ENCODE measurements around the gene CARS1.

Gene CARS1

GRCh38 chr11:3010521-3011275, 46.5 kb downstream of the CARS1 start:
- Histone ChIP-seq H3K4me3 (ENCODE audit: low read length in 2 of 2) (no peak overlapping the region), H3K36me3 (replicated peaks in 1 of 2; ENCODE audit: control insufficient read depth in 2 of 2, insufficient read depth in 2 of 2, low read length in 2 of 2) (peaks cover 52 to 85% of the 10 kb centered on the region in 2 donors), H3K27ac (replicated peaks; ENCODE audit: low read length) (no peak overlapping the region), H3K4ac (ENCODE audit: low read length) (no peak overlapping the region), H3K27me3 (ENCODE audit: control insufficient read depth in 3 of 3, insufficient read depth in 3 of 3, low read depth in 1 of 3, low read length in 3 of 3) (no peaks in the 10 kb centered on the region), H3K4me2 (ENCODE audit: insufficient read depth, low read length, poor library complexity, severe bottlenecking) (no peak overlapping the region), H2BK12ac (ENCODE audit: low read length) (no peak overlapping the region), H3K9me3 (replicated peaks in 1 of 2; ENCODE audit: control insufficient read depth in 2 of 2, insufficient read depth in 1 of 2, low read depth in 1 of 2, low read length in 2 of 2) (peaks cover 0 to 1% of the 10 kb centered on the region in 2 donors), H2BK120ac (ENCODE audit: low read depth, low read length) (no peak overlapping the region), H2BK5ac (ENCODE audit: low read length) (no peak overlapping the region), H2BK15ac (ENCODE audit: low read length) (no peak overlapping the region), H2AK5ac (ENCODE audit: low read depth, low read length) (no peak overlapping the region), H3K14ac (ENCODE audit: low read length) (no peak overlapping the region), H3K23ac (ENCODE audit: low read depth, low read length, poor library complexity) (peak overlapping the region; percentile 55), H3K79me1 (ENCODE audit: low read depth, low read length) (no peaks in the 10 kb centered on the region), H4K91ac (ENCODE audit: low read depth, low read length, poor library complexity) (peak overlapping the region; percentile 30), H4K8ac (ENCODE audit: low read depth, low read length) (peak overlapping the region; percentile 65), H3K4me1 (ENCODE audit: control insufficient read depth in 2 of 2, insufficient read depth in 1 of 2, low read depth in 1 of 2, low read length in 2 of 2) (no peaks in the 10 kb centered on the region), H3K9ac (ENCODE audit: low read depth, low read length, poor library complexity) (no peak overlapping the region), H3K18ac (ENCODE audit: low read length) (no peak overlapping the region), H2AFZ (ENCODE audit: low read length) (no peak overlapping the region)
- no CpG with 5 or more reads among the region's 13 CpGs for WGBS, 2 donors (ENCODE audit: extremely low coverage in 2 of 2, insufficient read length in 2 of 2, insufficient replicate concordance in 1 of 2)
- no peak for DNase-seq (ENCODE audit: low spot score)

GRCh38 chr11:3010004-3010403, 47.2 kb downstream of the CARS1 start:
- Histone ChIP-seq H3K4ac (ENCODE audit: low read length) (no peak overlapping the region), H3K14ac (ENCODE audit: low read length) (no peak overlapping the region), H3K4me3 (ENCODE audit: low read length in 2 of 2) (no peak overlapping the region), H3K23ac (ENCODE audit: low read depth, low read length, poor library complexity) (no peak overlapping the region), H2BK120ac (ENCODE audit: low read depth, low read length) (no peak overlapping the region), H2BK5ac (ENCODE audit: low read length) (no peak overlapping the region), H2BK12ac (ENCODE audit: low read length) (peak overlapping the region; percentile 41), H4K91ac (ENCODE audit: low read depth, low read length, poor library complexity) (no peak overlapping the region), H2BK15ac (ENCODE audit: low read length) (no peak overlapping the region), H4K8ac (ENCODE audit: low read depth, low read length) (peak overlapping the region; percentile 65), H3K9ac (ENCODE audit: low read depth, low read length, poor library complexity) (no peak overlapping the region), H2AFZ (ENCODE audit: low read length) (no peak overlapping the region), H3K18ac (ENCODE audit: low read length) (no peak overlapping the region), H3K27me3 (ENCODE audit: control insufficient read depth in 3 of 3, insufficient read depth in 3 of 3, low read depth in 1 of 3, low read length in 3 of 3) (no peaks in the 10 kb centered on the region), H3K27ac (replicated peaks; ENCODE audit: low read length) (no peak overlapping the region), H2AK5ac (ENCODE audit: low read depth, low read length) (no peak overlapping the region), H3K36me3 (replicated peaks in 1 of 2; ENCODE audit: control insufficient read depth in 2 of 2, insufficient read depth in 2 of 2, low read length in 2 of 2) (peaks cover 45 to 84% of the 10 kb centered on the region in 2 donors), H3K4me2 (ENCODE audit: insufficient read depth, low read length, poor library complexity, severe bottlenecking) (no peak overlapping the region), H3K4me1 (ENCODE audit: control insufficient read depth in 2 of 2, insufficient read depth in 1 of 2, low read depth in 1 of 2, low read length in 2 of 2) (no peaks in the 10 kb centered on the region), H3K79me1 (ENCODE audit: low read depth, low read length) (no peaks in the 10 kb centered on the region), H3K9me3 (replicated peaks in 1 of 2; ENCODE audit: control insufficient read depth in 2 of 2, insufficient read depth in 1 of 2, low read depth in 1 of 2, low read length in 2 of 2) (peaks cover 0 to 1% of the 10 kb centered on the region in 2 donors)
- no CpG with 5 or more reads among the region's 13 CpGs for WGBS, 2 donors (ENCODE audit: extremely low coverage in 2 of 2, insufficient read length in 2 of 2, insufficient replicate concordance in 1 of 2)
- no peak for DNase-seq (ENCODE audit: low spot score)

- H3K18ac ChIP-seq (ENCODE audit: low read length) = no peak overlapping the region
- no peak overlapping the region for H3K4ac ChIP-seq (ENCODE audit: low read length)
- H3K14ac ChIP-seq (ENCODE audit: low read length) = no peak overlapping the region
- no peak overlapping the region for H2BK120ac ChIP-seq (ENCODE audit: low read depth, low read length)
- no CpG with 5 or more reads among the region's 5 CpGs for WGBS, 2 donors (ENCODE audit: extremely low coverage in 2 of 2, insufficient read length in 2 of 2, insufficient replicate concordance in 1 of 2)
- H2BK15ac ChIP-seq (ENCODE audit: low read length) = no peak overlapping the region
- no peak overlapping the region for H2BK5ac ChIP-seq (ENCODE audit: low read length)
- H4K91ac ChIP-seq (ENCODE audit: low read depth, low read length, poor library complexity) = no peak overlapping the region
- no peak for DNase-seq (ENCODE audit: low spot score)
- H3K4me3 ChIP-seq (ENCODE audit: low read length in 2 of 2) = no peak overlapping the region
- H3K27me3 ChIP-seq (ENCODE audit: control insufficient read depth in 3 of 3, insufficient read depth in 3 of 3, low read depth in 1 of 3, low read length in 3 of 3) = no peaks in the 10 kb centered on the region
- no peak overlapping the region for H3K23ac ChIP-seq (ENCODE audit: low read depth, low read length, poor library complexity)
- no peak overlapping the region for H2AK5ac ChIP-seq (ENCODE audit: low read depth, low read length)
- no peak overlapping the region for H2AFZ ChIP-seq (ENCODE audit: low read length)
- no peak overlapping the region for H3K9ac ChIP-seq (ENCODE audit: low read depth, low read length, poor library complexity)
- H3K79me1 ChIP-seq (ENCODE audit: low read depth, low read length) = no peaks in the 10 kb centered on the region
- H3K36me3 ChIP-seq (replicated peaks in 1 of 2; ENCODE audit: control insufficient read depth in 2 of 2, insufficient read depth in 2 of 2, low read length in 2 of 2) = peaks cover 43 to 81% of the 10 kb centered on the region in 2 donors
- H4K8ac ChIP-seq (ENCODE audit: low read depth, low read length) = no peak overlapping the region
- peaks cover 0 to 1% of the 10 kb centered on the region in 2 donors for H3K9me3 ChIP-seq (replicated peaks in 1 of 2; ENCODE audit: control insufficient read depth in 2 of 2, insufficient read depth in 1 of 2, low read depth in 1 of 2, low read length in 2 of 2)
- H3K27ac ChIP-seq (replicated peaks; ENCODE audit: low read length) = no peak overlapping the region
- no peak overlapping the region for H3K4me2 ChIP-seq (ENCODE audit: insufficient read depth, low read length, poor library complexity, severe bottlenecking)
- H2BK12ac ChIP-seq (ENCODE audit: low read length) = no peak overlapping the region
- no peaks in the 10 kb centered on the region for H3K4me1 ChIP-seq (ENCODE audit: control insufficient read depth in 2 of 2, insufficient read depth in 1 of 2, low read depth in 1 of 2, low read length in 2 of 2)
Observed at GRCh38 chr11:3009481-3009880, 47.7 kb downstream of the CARS1 start.

- H3K23ac ChIP-seq (ENCODE audit: low read depth, low read length, poor library complexity) = no peak overlapping the region
- H3K9me3 ChIP-seq (replicated peaks in 1 of 2; ENCODE audit: control insufficient read depth in 2 of 2, insufficient read depth in 1 of 2, low read depth in 1 of 2, low read length in 2 of 2) = peaks cover 0 to 1% of the 10 kb centered on the region in 2 donors
- H3K79me1 ChIP-seq (ENCODE audit: low read depth, low read length) = no peaks in the 10 kb centered on the region
- no peak overlapping the region for H3K4me3 ChIP-seq (ENCODE audit: low read length in 2 of 2)
- no peak overlapping the region for H2BK120ac ChIP-seq (ENCODE audit: low read depth, low read length)
- no peak overlapping the region for H3K9ac ChIP-seq (ENCODE audit: low read depth, low read length, poor library complexity)
- no peak overlapping the region for H3K27ac ChIP-seq (replicated peaks; ENCODE audit: low read length)
- no peak overlapping the region for H4K8ac ChIP-seq (ENCODE audit: low read depth, low read length)
- no peak overlapping the region for H2BK12ac ChIP-seq (ENCODE audit: low read length)
- no peak overlapping the region for H2AK5ac ChIP-seq (ENCODE audit: low read depth, low read length)
- no peak overlapping the region for H4K91ac ChIP-seq (ENCODE audit: low read depth, low read length, poor library complexity)
- no peak overlapping the region for H3K4ac ChIP-seq (ENCODE audit: low read length)
- H2BK5ac ChIP-seq (ENCODE audit: low read length) = no peak overlapping the region
- no peak overlapping the region for H3K14ac ChIP-seq (ENCODE audit: low read length)
- H3K27me3 ChIP-seq (ENCODE audit: control insufficient read depth in 3 of 3, insufficient read depth in 3 of 3, low read depth in 1 of 3, low read length in 3 of 3) = no peaks in the 10 kb centered on the region
- DNase-seq (ENCODE audit: low spot score) = no peak
- H3K4me2 ChIP-seq (ENCODE audit: insufficient read depth, low read length, poor library complexity, severe bottlenecking) = no peak overlapping the region
- WGBS, 2 donors (ENCODE audit: extremely low coverage in 2 of 2, insufficient read length in 2 of 2, insufficient replicate concordance in 1 of 2) = no CpG with 5 or more reads among the region's 9 CpGs
- no peaks in the 10 kb centered on the region for H3K4me1 ChIP-seq (ENCODE audit: control insufficient read depth in 2 of 2, insufficient read depth in 1 of 2, low read depth in 1 of 2, low read length in 2 of 2)
- no peak overlapping the region for H2AFZ ChIP-seq (ENCODE audit: low read length)
- H3K18ac ChIP-seq (ENCODE audit: low read length) = no peak overlapping the region
- no peak overlapping the region for H2BK15ac ChIP-seq (ENCODE audit: low read length)
- H3K36me3 ChIP-seq (replicated peaks in 1 of 2; ENCODE audit: control insufficient read depth in 2 of 2, insufficient read depth in 2 of 2, low read length in 2 of 2) = peaks cover 44 to 81% of the 10 kb centered on the region in 2 donors
Observed at GRCh38 chr11:3008746-3009336, 48.4 kb downstream of the CARS1 start.

All from neuronal stem cell (in vitro differentiated cells).